H9 (cell line): ENCODE measurements around the gene NKIRAS1. TPM values are rescaled to one million over a fixed set of nuclear protein-coding genes. Genes with fewer than 3 reads are reported as not detected.
"Not testable (repeated sequence)": the region's sequence is repeated elsewhere in the genome, so short reads cannot be mapped to it uniquely, and the experiment has no call there.

ENCODE experiments used
- DNase-seq: peaks from one replicate; pipeline ENCODE4 v3.0.0-alpha.2; 2017
- H2AFZ ChIP-seq: one replicate; pipeline ENCODE4 v1.6.1; 2013; ENCODE audit warnings: mild to moderate bottlenecking, low read length, control low read depth, moderate library complexity
- H2AK5ac ChIP-seq: 2 replicates; pipeline ENCODE4 v1.6.1; 2013; ENCODE audit warnings: low read length, control low read depth, mixed read lengths; ENCODE audit not compliant: insufficient read length
- H2BK120ac ChIP-seq: one replicate; pipeline ENCODE4 v1.6.1; 2013; ENCODE audit warnings: low read depth, mild to moderate bottlenecking, low read length, control low read depth, inconsistent platforms; ENCODE audit not compliant: poor library complexity, severe bottlenecking
- H2BK12ac ChIP-seq: 2 replicates; pipeline ENCODE4 v1.6.1; 2013; ENCODE audit warnings: low read length, control low read depth, mixed read lengths, low read depth; ENCODE audit not compliant: insufficient read length
- H2BK15ac ChIP-seq: 2 replicates; pipeline ENCODE4 v1.6.1; 2013; ENCODE audit warnings: low read depth, low read length, control low read depth
- H2BK20ac ChIP-seq: one replicate; pipeline ENCODE4 v1.6.1; 2013; ENCODE audit warnings: low read depth, mild to moderate bottlenecking, low read length, control low read depth, inconsistent platforms; ENCODE audit not compliant: poor library complexity, severe bottlenecking
- H2BK5ac ChIP-seq: 2 replicates; pipeline ENCODE4 v1.6.1; 2013; ENCODE audit warnings: low read length, control low read depth, mixed read lengths; ENCODE audit not compliant: insufficient read length
- H3K14ac ChIP-seq: 2 replicates; pipeline ENCODE4 v1.6.1; 2013; ENCODE audit warnings: low read length, control low read depth; ENCODE audit not compliant: insufficient read depth
- H3K18ac ChIP-seq: 2 replicates; pipeline ENCODE4 v1.6.1; 2013; ENCODE audit warnings: low read depth, mild to moderate bottlenecking, mixed read lengths, low read length, control low read depth; ENCODE audit not compliant: insufficient read length
- H3K23ac ChIP-seq: 2 replicates; pipeline ENCODE4 v1.6.1; 2013; ENCODE audit warnings: low read length, control low read depth, mixed read lengths, low read depth; ENCODE audit not compliant: insufficient read length
- H3K23me2 ChIP-seq: 2 replicates; pipeline ENCODE4 v1.6.1; 2013; ENCODE audit warnings: low read depth, mild to moderate bottlenecking, mixed read lengths, low read length, control low read depth; ENCODE audit not compliant: insufficient read length, poor library complexity, severe bottlenecking
- H3K27ac ChIP-seq: 2 replicates; pipeline ENCODE4 v1.5.1; 2013; ENCODE audit warnings: low read length, control low read depth, mixed read lengths, low read depth; ENCODE audit not compliant: insufficient read length
- H3K27me3 ChIP-seq: 2 replicates; pipeline ENCODE4 v1.6.1; 2013; ENCODE audit warnings: low read length, control low read depth, inconsistent platforms; ENCODE audit not compliant: insufficient read depth
- H3K4ac ChIP-seq: 2 replicates; pipeline ENCODE4 v1.6.1; 2013; ENCODE audit warnings: low read depth, mild to moderate bottlenecking, control low read depth, inconsistent platforms, low read length, moderate library complexity
- H3K4me1 ChIP-seq: 2 replicates; pipeline ENCODE4 v1.6.1; 2013; ENCODE audit warnings: low read length, control low read depth, inconsistent platforms; ENCODE audit not compliant: insufficient read depth
- H3K4me2 ChIP-seq: 2 replicates; pipeline ENCODE4 v1.6.1; 2013; ENCODE audit warnings: low read length, control low read depth, mixed read lengths; ENCODE audit not compliant: insufficient read length, insufficient read depth
- H3K56ac ChIP-seq: 2 replicates; pipeline ENCODE4 v1.6.1; 2013; ENCODE audit warnings: low read depth, mild to moderate bottlenecking, mixed read lengths, low read length, control low read depth; ENCODE audit not compliant: insufficient read length
- H3K79me1 ChIP-seq: 2 replicates; pipeline ENCODE4 v1.6.1; 2013; ENCODE audit warnings: low read depth, mild to moderate bottlenecking, moderate library complexity, low read length, control low read depth, inconsistent platforms; ENCODE audit not compliant: insufficient read depth, poor library complexity, severe bottlenecking
- H3K79me2 ChIP-seq: 2 replicates; pipeline ENCODE4 v1.6.1; 2013; ENCODE audit warnings: low read length, control low read depth, inconsistent platforms; ENCODE audit not compliant: insufficient read depth
- H3K9ac ChIP-seq: 2 replicates; pipeline ENCODE4 v1.6.1; 2013; ENCODE audit warnings: low read length, control low read depth, mixed read lengths; ENCODE audit not compliant: insufficient read length; ENCODE audit errors: extremely low read depth
- H3K9me3 ChIP-seq: one replicate; pipeline ENCODE4 v1.6.1; 2013; ENCODE audit warnings: low read depth, low read length, inconsistent platforms; ENCODE audit not compliant: control insufficient read depth
- H3T11ph ChIP-seq: one replicate; pipeline ENCODE4 v1.6.1; 2013; ENCODE audit warnings: mild to moderate bottlenecking, low read length, control low read depth, inconsistent platforms
- H4K20me1 ChIP-seq: one replicate; pipeline ENCODE4 v1.6.1; 2013; ENCODE audit not compliant: control insufficient read depth, insufficient read length, insufficient read depth
- H4K5ac ChIP-seq: 2 replicates; pipeline ENCODE4 v1.6.1; 2013; ENCODE audit warnings: low read depth, mild to moderate bottlenecking, mixed read lengths, low read length, control low read depth; ENCODE audit not compliant: insufficient read length
- H4K8ac ChIP-seq: replicated peaks from 2 replicates; pipeline ENCODE4 v1.6.1; 2013; ENCODE audit warnings: low read length, control low read depth, mixed read lengths, low read depth; ENCODE audit not compliant: insufficient read length
- H4K91ac ChIP-seq: 2 replicates; pipeline ENCODE4 v1.6.1; 2013; ENCODE audit warnings: low read depth, mild to moderate bottlenecking, moderate library complexity, mixed read lengths, low read length, control low read depth; ENCODE audit not compliant: insufficient read length
- H3K27ac Mint-ChIP-seq, 3 experiments: 2 replicates in 2 of 3; 3 replicates in 1 of 3; pipeline ENCODE4 v1.8.0; 2020 to 2021; ENCODE audit warnings: mixed read lengths in 3 of 3, mild to moderate bottlenecking in 1 of 3, moderate library complexity in 1 of 3
- H3K27me3 Mint-ChIP-seq: 2 replicates; pipeline ENCODE4 v1.8.0; 2021; ENCODE audit warnings: low read depth, mild to moderate bottlenecking, moderate library complexity, mixed read lengths
- H3K36me3 Mint-ChIP-seq, 3 experiments: 2 replicates in 2 of 3; 3 replicates in 1 of 3; pipeline ENCODE4 v1.8.0; 2020 to 2021; ENCODE audit warnings: low read depth in 3 of 3, mixed read lengths in 3 of 3; ENCODE audit not compliant: insufficient read depth in 1 of 3
- H3K4me1 Mint-ChIP-seq, 2 experiments: 2 replicates each; pipeline ENCODE4 v1.8.0; 2020; ENCODE audit warnings: mixed read lengths in 2 of 2
- H3K4me3 Mint-ChIP-seq, 2 experiments: 2 replicates in 1 of 2; 3 replicates in 1 of 2; pipeline ENCODE4 v1.8.0; 2020 to 2021; ENCODE audit warnings: mild to moderate bottlenecking in 2 of 2, mixed read lengths in 2 of 2, moderate library complexity in 1 of 2
- H3K9me3 Mint-ChIP-seq, 2 experiments: 2 replicates in 1 of 2; 3 replicates in 1 of 2; pipeline ENCODE4 v1.8.0; 2020; ENCODE audit warnings: mild to moderate bottlenecking in 2 of 2, mixed read lengths in 2 of 2, moderate library complexity in 1 of 2
- CTCF ChIP-seq: fragments of 200-600 bp; sonication (generic); conservative IDR thresholded peaks from 3 replicates; pipeline ENCODE4 v1.8.0; 2021; ENCODE audit warnings: antibody characterized with exemption, mild to moderate bottlenecking
- WGBS: extraction: QIAGEN DNeasy Blood & Tissue Kit; methylation state at CpG from one replicate; pipeline ENCODE4 v1.1.7; 2013; ENCODE audit warnings: missing lambda C conversion rate, low lambda C conversion rate, mixed read lengths; ENCODE audit not compliant: insufficient read length; ENCODE audit errors: extremely low coverage; 5-methylcytosine and 5-hydroxymethylcytosine counted together
- total RNA-seq: library from RNA; stranded (reverse); gene quantifications from 2 replicates; pipeline ENCODE4 v1.2.1, GENCODE V29; 2021

NKIRAS1 gene
- total RNA-seq, 1 experiment from 2014 or later: 6.1 TPM

GRCh38 chr3:23913182-23913581, 3.6 kb downstream of the NKIRAS1 start:
- Mint-ChIP-seq H3K4me1 (peaks cover 20% of the 10 kb centered on the region in 2 experiments), H3K4me3 (no peak overlapping the region)
- TF ChIP-seq CTCF: no peak

GRCh38 chr3:23912335-23912734, 4.5 kb downstream of the NKIRAS1 start:
- not testable (repeated sequence) for H3K79me1 ChIP-seq, H3K23ac ChIP-seq, H3T11ph ChIP-seq, H4K20me1 ChIP-seq, H3K9ac ChIP-seq, H3K27ac ChIP-seq, H4K91ac ChIP-seq, H2AK5ac ChIP-seq, H3K27ac Mint-ChIP-seq, H4K5ac ChIP-seq, H2BK15ac ChIP-seq, H3K14ac ChIP-seq, H2BK20ac ChIP-seq, DNase-seq, H3K4ac ChIP-seq, H3K9me3 Mint-ChIP-seq, H2BK5ac ChIP-seq, H3K79me2 ChIP-seq, H2AFZ ChIP-seq, H2BK120ac ChIP-seq, H3K4me2 ChIP-seq, H3K4me3 Mint-ChIP-seq, H3K9me3 ChIP-seq, H3K56ac ChIP-seq, H3K18ac ChIP-seq, H3K27me3 ChIP-seq, H3K4me1 ChIP-seq, H4K8ac ChIP-seq, H2BK12ac ChIP-seq, H3K23me2 ChIP-seq, H3K27me3 Mint-ChIP-seq
- H3K36me3 Mint-ChIP-seq: peaks cover 8 to 31% (median 24%) of the 10 kb centered on the region in 3 experiments; a peak in 6 of 7 replicates
- WGBS: no CpG with 5 or more reads among the region's 3 CpGs
- peaks cover 15 to 20% of the 10 kb centered on the region in 2 experiments for H3K4me1 Mint-ChIP-seq

More at GRCh38 chr3:23913182-23913581, 3.6 kb downstream of the NKIRAS1 start:
- Histone ChIP-seq H4K91ac (no peak overlapping the region), H3K9me3 (no peaks in the 10 kb centered on the region), H3K9ac (no peak overlapping the region), H2BK120ac (no peak overlapping the region), H4K20me1 (no peaks in the 10 kb centered on the region), H3K4me1 (no peaks in the 10 kb centered on the region; the same call in 1 of the 2 replicates), H2BK5ac (no peak overlapping the region), H3K27me3 (no peaks in the 10 kb centered on the region), H3K4ac (no peak overlapping the region), H3K23ac (no peak overlapping the region), H2AK5ac (no peak overlapping the region), H3K79me1 (peaks cover 3% of the 10 kb centered on the region), H3K4me2 (no peak overlapping the region), H3K18ac (no peak overlapping the region), H3T11ph (no peak overlapping the region), H2AFZ (no peak overlapping the region), H2BK15ac (no peak overlapping the region), H3K79me2 (peaks cover 15% of the 10 kb centered on the region; the same call in 1 of the 2 replicates), H2BK12ac (no peak overlapping the region), H3K56ac (no peak overlapping the region), H2BK20ac (no peak overlapping the region), H3K14ac (no peak overlapping the region), H4K8ac (no peak overlapping the region), H3K23me2 (peaks cover 6% of the 10 kb centered on the region), H3K27ac (no peak overlapping the region), H4K5ac (no peak overlapping the region)
- H3K36me3 Mint-ChIP-seq: peaks cover 16 to 34% (median 28%) of the 10 kb centered on the region in 3 experiments
- WGBS: no CpG with 5 or more reads among the region's 1 CpG
- no peaks in the 10 kb centered on the region; the same call in 1 of the 2 replicates for H3K27me3 Mint-ChIP-seq
- H3K9me3 Mint-ChIP-seq: no peaks in the 10 kb centered on the region
- no peak overlapping the region for H3K27ac Mint-ChIP-seq
- DNase-seq: no peak
